GM20000 (cell line): ENCODE results near the gene CHKB.

Experiments used
- DNase-seq: peaks from one replicate; pipeline ENCODE4 v3.0.0; 2012; ENCODE audit warnings: low spot score
- TF ChIP-seq, protein P1 (sequence below): IDR thresholded peaks from 2 replicates; pipeline ENCODE4 v1.5.1; 2012; ENCODE audit warnings: mild to moderate bottlenecking, control low read depth; ENCODE audit errors: extremely low read depth, missing control alignments

Gene CHKB

DNA sequence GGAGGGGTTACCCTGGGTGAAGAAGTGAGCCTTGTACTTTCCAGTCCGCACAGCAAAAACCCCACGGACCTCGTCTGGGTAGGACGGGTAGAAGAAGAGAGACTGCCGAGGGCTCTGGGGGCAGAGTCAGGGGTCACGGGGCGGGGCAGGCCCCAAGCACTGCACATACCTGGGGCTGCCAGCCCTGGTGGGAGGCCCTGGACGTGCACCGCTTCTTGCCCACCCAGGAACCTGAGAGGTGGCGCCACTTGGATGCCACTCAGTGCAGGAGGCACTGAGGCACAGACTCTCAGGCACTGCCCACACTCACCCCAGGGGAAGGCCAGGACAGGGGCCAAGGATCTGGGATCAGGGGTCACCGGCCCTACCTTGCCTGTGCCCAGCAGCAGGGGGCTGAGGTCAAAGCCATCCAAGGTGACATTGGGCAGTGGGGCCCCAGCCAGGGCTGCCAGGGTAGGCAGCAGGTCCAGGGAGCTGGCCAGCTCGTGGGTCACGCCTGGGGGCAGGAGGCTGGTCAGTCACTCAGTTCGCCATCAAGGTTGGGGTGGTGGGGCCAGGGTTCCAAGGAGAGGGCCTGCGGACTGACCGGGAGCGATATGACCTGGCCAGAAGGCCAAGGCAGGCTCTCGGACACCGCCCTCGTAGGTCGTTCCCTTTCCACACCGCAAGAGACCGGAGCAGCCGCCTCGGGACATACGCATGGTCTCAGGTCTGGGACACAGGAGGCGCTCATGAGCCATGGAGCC is 43.1 kb upstream of the CHKB start:
- TF ChIP-seq, protein P1, sequence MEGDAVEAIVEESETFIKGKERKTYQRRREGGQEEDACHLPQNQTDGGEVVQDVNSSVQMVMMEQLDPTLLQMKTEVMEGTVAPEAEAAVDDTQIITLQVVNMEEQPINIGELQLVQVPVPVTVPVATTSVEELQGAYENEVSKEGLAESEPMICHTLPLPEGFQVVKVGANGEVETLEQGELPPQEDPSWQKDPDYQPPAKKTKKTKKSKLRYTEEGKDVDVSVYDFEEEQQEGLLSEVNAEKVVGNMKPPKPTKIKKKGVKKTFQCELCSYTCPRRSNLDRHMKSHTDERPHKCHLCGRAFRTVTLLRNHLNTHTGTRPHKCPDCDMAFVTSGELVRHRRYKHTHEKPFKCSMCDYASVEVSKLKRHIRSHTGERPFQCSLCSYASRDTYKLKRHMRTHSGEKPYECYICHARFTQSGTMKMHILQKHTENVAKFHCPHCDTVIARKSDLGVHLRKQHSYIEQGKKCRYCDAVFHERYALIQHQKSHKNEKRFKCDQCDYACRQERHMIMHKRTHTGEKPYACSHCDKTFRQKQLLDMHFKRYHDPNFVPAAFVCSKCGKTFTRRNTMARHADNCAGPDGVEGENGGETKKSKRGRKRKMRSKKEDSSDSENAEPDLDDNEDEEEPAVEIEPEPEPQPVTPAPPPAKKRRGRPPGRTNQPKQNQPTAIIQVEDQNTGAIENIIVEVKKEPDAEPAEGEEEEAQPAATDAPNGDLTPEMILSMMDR: no peak

DNA sequence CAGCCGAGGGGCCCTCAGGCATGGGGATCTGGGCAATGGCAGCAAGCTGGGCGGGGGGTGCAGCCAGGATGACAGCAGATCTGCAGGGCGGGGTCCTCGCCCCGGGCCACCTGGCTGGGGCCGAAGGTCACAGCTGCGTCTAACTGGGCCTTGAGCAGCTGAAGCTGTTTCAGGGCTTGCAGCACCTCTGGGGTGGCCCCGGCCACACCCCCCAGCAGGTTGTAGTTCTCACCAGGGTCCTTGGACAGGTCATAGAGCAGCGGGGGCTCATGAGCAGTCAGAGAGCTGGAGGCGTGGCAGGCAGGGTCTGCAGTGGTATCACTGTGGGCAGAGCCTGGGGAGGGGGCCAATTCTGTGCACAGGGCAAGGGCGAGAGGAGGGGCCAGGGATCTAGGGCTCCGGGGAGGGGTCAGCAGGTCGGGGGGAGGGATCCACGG is 42.5 kb upstream of the CHKB start:
- no peak for DNase-seq
- TF ChIP-seq, protein P1: no peak

More for the DNA sequence above, 43.1 kb upstream of the CHKB start:
- DNase-seq: no peak

DNA sequence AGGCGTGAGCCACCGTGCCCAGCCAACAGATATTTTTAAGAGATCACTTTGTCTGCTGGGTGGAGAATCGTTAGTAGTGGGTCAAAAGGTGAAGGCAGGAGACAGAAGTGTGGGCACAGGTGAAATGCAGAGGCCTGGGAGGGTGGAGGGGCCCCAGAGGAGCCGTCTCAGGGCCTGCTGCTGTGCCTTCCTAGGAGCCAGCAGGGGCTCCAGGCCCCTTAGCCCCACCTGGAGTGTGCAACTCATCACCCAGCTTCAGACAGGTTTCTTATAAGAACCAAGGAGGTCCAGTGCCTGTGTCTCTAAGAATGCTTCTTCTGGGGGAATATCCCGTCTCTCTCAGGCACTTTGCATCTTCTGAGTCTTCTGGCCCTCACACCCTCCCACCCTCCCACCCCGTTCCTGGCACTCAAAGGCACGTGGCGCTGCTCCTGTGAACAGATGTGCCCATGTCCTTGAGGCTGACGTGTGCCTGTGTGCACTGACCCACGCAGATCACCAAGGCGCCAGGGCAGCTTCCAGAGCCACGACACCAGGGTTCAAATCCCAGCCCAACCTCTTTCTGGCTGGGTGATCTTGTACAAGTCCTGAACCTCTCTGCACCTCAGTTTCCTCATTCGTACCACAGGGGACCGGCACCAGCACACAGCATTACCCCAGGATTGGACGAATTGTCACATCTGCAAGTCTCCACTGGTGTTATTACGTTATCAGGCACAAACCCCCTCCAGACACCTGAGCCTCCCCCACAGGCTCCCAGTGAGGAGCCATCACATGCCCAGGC is 41.9 kb upstream of the CHKB start:
- TF ChIP-seq, protein P1: no peak
- no peak for DNase-seq

- DNase-seq: no peak
- TF ChIP-seq, protein P1: no peak
These were observed 40.2 kb upstream of the CHKB start for GRCh38 chr22:50622723-50623327.

- DNase-seq: peak; percentile 37
- TF ChIP-seq, protein P1: peak; percentile 55
These were observed 39.5 kb upstream of the CHKB start for GRCh38 chr22:50621948-50622722.

- peak; percentile 73 for DNase-seq
- TF ChIP-seq, protein P1: no peak
These were observed 38.8 kb upstream of the CHKB start for GRCh38 chr22:50621356-50621880.
